MCF 10A (cell line): ENCODE measurements around the gene DMXL1. TPM values are rescaled to one million over a fixed set of nuclear protein-coding genes. Genes with fewer than 3 reads are reported as not detected.

ENCODE experiments used
- BruUV-seq: library from RNA; stranded (reverse); fragments of 400-500 nt; replicated peaks from 2 replicates; lab custom pipeline; 2021; lab: Mats Ljungman, UMichigan
- CTCF ChIA-PET: fragments of 300-600 bp; sonication (Branson Sonifier 250); formaldehyde crosslinking; extraction: SDS; loops from one replicate; lab custom pipeline; 2021; ENCODE audit warnings: antibody characterized with exemption, inconsistent platforms; lab: Yijun Ruan, JAX
- POLR2A ChIA-PET: fragments of 300-600, 350-650 bp; sonication (Branson Sonifier 250); formaldehyde crosslinking; extraction: SDS; loops from one replicate; lab custom pipeline; 2020; ENCODE audit warnings: antibody characterized with exemption, inconsistent platforms; lab: Yijun Ruan, JAX
- DNase-seq: peaks from one replicate; pipeline ENCODE4 v3.0.0-alpha.2; 2018; ENCODE audit not compliant: unreplicated experiment
- H3K27ac Mint-ChIP-seq: one replicate; pipeline ENCODE4 v1.8.0; 2022; ENCODE audit warnings: mild to moderate bottlenecking, low read depth, mixed read lengths; ENCODE audit not compliant: unreplicated experiment
- H3K27me3 Mint-ChIP-seq: one replicate; pipeline ENCODE4 v1.8.0; 2022; ENCODE audit warnings: mixed read lengths; ENCODE audit not compliant: insufficient read depth, unreplicated experiment
- H3K36me3 Mint-ChIP-seq: one replicate; pipeline ENCODE4 v1.8.0; 2022; ENCODE audit warnings: mild to moderate bottlenecking, moderate library complexity, mixed read lengths; ENCODE audit not compliant: insufficient read depth, unreplicated experiment
- H3K4me1 Mint-ChIP-seq: one replicate; pipeline ENCODE4 v1.8.0; 2022; ENCODE audit warnings: mixed read lengths; ENCODE audit not compliant: insufficient read depth, unreplicated experiment
- H3K4me3 Mint-ChIP-seq: one replicate; pipeline ENCODE4 v1.8.0; 2022; ENCODE audit warnings: mild to moderate bottlenecking, moderate library complexity, mixed read lengths; ENCODE audit not compliant: unreplicated experiment
- H3K9me3 Mint-ChIP-seq: one replicate; pipeline ENCODE4 v1.8.0; 2022; ENCODE audit warnings: mixed read lengths; ENCODE audit not compliant: unreplicated experiment
- CTCF ChIP-seq: fragments of 200-600 bp; IDR thresholded peaks from one replicate; pipeline ENCODE4 v1.8.0; 2022; ENCODE audit warnings: antibody characterized with exemption, mild to moderate bottlenecking; ENCODE audit not compliant: unreplicated experiment
- intact Hi-C: fragments of 100-400 bp; cut with micrococcal nuclease; formaldehyde crosslinking; loops from 2 replicates; pipeline ENCODE4 v1.14.1; 2022
- total RNA-seq: library from RNA; stranded (reverse); gene quantifications from 2 replicates; pipeline ENCODE4 v1.2.3, GENCODE V29; 2022

DMXL1 gene
- total RNA-seq, 1 experiment from 2014 or later: 45.1 TPM

GRCh38 chr5:119049824-119050449 lies 20.9 kb upstream of the DMXL1 start:
- TF ChIP-seq CTCF: no peak
- no peaks in the 10 kb centered on the region for H3K9me3 Mint-ChIP-seq
- DNase-seq: no peak
- no TSS peak for BruUV-seq
- H3K4me1 Mint-ChIP-seq: peaks cover 6% of the 10 kb centered on the region
- CTCF ChIA-PET: interaction anchor here (0.6 kb wide), 1 partner anchor 363 kb away, joined by 3 read pairs; no protein-coding TSS in a partner anchor
- POLR2A ChIA-PET: no interaction called here
- peak overlapping the region; percentile 13 for H3K27ac Mint-ChIP-seq
- intact Hi-C loops: no loop called here
- no peak overlapping the region for H3K4me3 Mint-ChIP-seq
- no peaks in the 10 kb centered on the region for H3K36me3 Mint-ChIP-seq
- no peaks in the 10 kb centered on the region for H3K27me3 Mint-ChIP-seq

GRCh38 chr5:119054101-119054500 lies 16.8 kb upstream of the DMXL1 start:
- H3K4me3 Mint-ChIP-seq: no peak overlapping the region
- no peaks in the 10 kb centered on the region for H3K27me3 Mint-ChIP-seq
- CTCF ChIA-PET: no interaction called here
- DNase-seq: no peak
- no TSS peak for BruUV-seq
- POLR2A ChIA-PET: interaction anchor here (1.2 to 5.2 kb wide), 2 partner anchors 10 to 16 kb away, joined by 4 to 27 read pairs; partner anchors contain the start of gene DMXL1
- H3K27ac Mint-ChIP-seq: no peak overlapping the region
- intact Hi-C loops: no loop called here
- H3K4me1 Mint-ChIP-seq: peaks cover 14% of the 10 kb centered on the region
- peaks cover 7% of the 10 kb centered on the region for H3K36me3 Mint-ChIP-seq
- H3K9me3 Mint-ChIP-seq: no peaks in the 10 kb centered on the region
- TF ChIP-seq CTCF: no peak

- Mint-ChIP-seq H3K4me3 (no peak overlapping the region), H3K27me3 (no peaks in the 10 kb centered on the region), H3K36me3 (peaks cover 7% of the 10 kb centered on the region), H3K4me1 (peaks cover 8% of the 10 kb centered on the region), H3K9me3 (no peaks in the 10 kb centered on the region), H3K27ac (peak overlapping the region; percentile 87)
- intact Hi-C loops: no loop called here
- ChIA-PET POLR2A (interaction anchor here (1.0 to 5.2 kb wide), 4 partner anchors 12 to 367 kb away, joined by 3 to 27 read pairs (median 4); partner anchors contain the start of gene DMXL1), CTCF (interaction anchor here (0.8 to 1.3 kb wide), 2 partner anchors 13 to 67 kb away, joined by 3 to 5 read pairs; partner anchors contain the start of gene DTWD2)
- BruUV-seq: no TSS peak
- TF ChIP-seq CTCF: no peak
- DNase-seq: peak; percentile 83
Observed at GRCh38 chr5:119055294-119055693, 15.6 kb upstream of the DMXL1 start.

GRCh38 chr5:119058979-119059529 lies 11.8 kb upstream of the DMXL1 start:
- H3K9me3 Mint-ChIP-seq: no peaks in the 10 kb centered on the region
- peaks cover 17% of the 10 kb centered on the region for H3K4me1 Mint-ChIP-seq
- H3K36me3 Mint-ChIP-seq: peaks cover 7% of the 10 kb centered on the region
- POLR2A ChIA-PET: interaction anchor here (1.1 kb wide), 1 partner anchor 12 kb away, joined by 3 read pairs; the partner anchor contains the start of gene DMXL1
- no peak overlapping the region for H3K4me3 Mint-ChIP-seq
- no peak for DNase-seq
- no peak for TF ChIP-seq CTCF
- CTCF ChIA-PET: interaction anchor here (0.7 to 1.5 kb wide), 3 partner anchors 12 to 352 kb away, joined by 3 read pairs; partner anchors contain the start of gene DMXL1
- H3K27me3 Mint-ChIP-seq: no peaks in the 10 kb centered on the region
- no peak overlapping the region for H3K27ac Mint-ChIP-seq
- no TSS peak for BruUV-seq
- intact Hi-C loops: no loop called here
